Epithelial cell of prostate (primary cell): Measurements from ENCODE around the gene DLGAP1.
"Not testable (repeated sequence)": the region's sequence is repeated elsewhere in the genome, so short reads cannot be mapped to it uniquely, and the experiment has no call there.

Experiments
- DNase-seq: peaks from one replicate; pipeline ENCODE4 v3.0.0-alpha.2; 2011; ENCODE audit warnings: low read depth, low spot score
- H3K27ac ChIP-seq: fragments of 450-650 bp; 2 replicates; pipeline ENCODE4 v1.5.1; 2017; ENCODE audit warnings: mild to moderate bottlenecking

DLGAP1 gene

GRCh38 chr18:3481696-3482210 is 973.4 kb downstream of the DLGAP1 start:
- no peak for DNase-seq
- no peak overlapping the region for H3K27ac ChIP-seq

GRCh38 chr18:3480827-3481573 is 974.1 kb downstream of the DLGAP1 start:
- no peak overlapping the region for H3K27ac ChIP-seq
- DNase-seq: no peak

- H3K27ac ChIP-seq: no peak overlapping the region
- no peak for DNase-seq
Observed at GRCh38 chr18:3479978-3480509, 975.1 kb downstream of the DLGAP1 start.

GRCh38 chr18:3478262-3478978 is 976.7 kb downstream of the DLGAP1 start:
- no peak overlapping the region for H3K27ac ChIP-seq
- DNase-seq: no peak

- DNase-seq: no peak
- no peak overlapping the region for H3K27ac ChIP-seq
Observed at GRCh38 chr18:3472681-3473544, 982.2 kb downstream of the DLGAP1 start.

GRCh38 chr18:3472121-3472520 is 983.0 kb downstream of the DLGAP1 start:
- H3K27ac ChIP-seq, DNase-seq: not testable (repeated sequence)

GRCh38 chr18:3471141-3471648 is 983.9 kb downstream of the DLGAP1 start:
- DNase-seq: no peak
- no peak overlapping the region for H3K27ac ChIP-seq

GRCh38 chr18:3468833-3469232 is 986.3 kb downstream of the DLGAP1 start:
- no peak for DNase-seq
- no peak overlapping the region for H3K27ac ChIP-seq

GRCh38 chr18:3468066-3468705 is 986.9 kb downstream of the DLGAP1 start:
- DNase-seq: no peak
- no peak overlapping the region for H3K27ac ChIP-seq

GRCh38 chr18:3466872-3467271 is 988.2 kb downstream of the DLGAP1 start:
- no peak for DNase-seq
- H3K27ac ChIP-seq: peak overlapping the region; percentile 49

- DNase-seq: no peak
- H3K27ac ChIP-seq: peak overlapping the region; percentile 49
Observed at GRCh38 chr18:3466045-3466444, 989.1 kb downstream of the DLGAP1 start.

GRCh38 chr18:3463051-3463450 is 992.1 kb downstream of the DLGAP1 start:
- no peak for DNase-seq
- H3K27ac ChIP-seq: peak overlapping the region; percentile 49

GRCh38 chr18:3461704-3462103 is 993.4 kb downstream of the DLGAP1 start:
- DNase-seq: no peak
- H3K27ac ChIP-seq: peak overlapping the region; percentile 99

GRCh38 chr18:3460823-3461398 is 994.2 kb downstream of the DLGAP1 start:
- no peak for DNase-seq
- H3K27ac ChIP-seq: peak overlapping the region; percentile 99

GRCh38 chr18:3458952-3459853 is 995.9 kb downstream of the DLGAP1 start:
- no peak for DNase-seq
- peak overlapping the region; percentile 99 for H3K27ac ChIP-seq

- H3K27ac ChIP-seq: peak overlapping the region; percentile 99
Observed at GRCh38 chr18:3458378-3458777, 996.7 kb downstream of the DLGAP1 start.

GRCh38 chr18:3457261-3457724 is 997.8 kb downstream of the DLGAP1 start:
- DNase-seq: no peak
- peak overlapping the region; percentile 99 for H3K27ac ChIP-seq

More at GRCh38 chr18:3458378-3458777, 996.7 kb downstream of the DLGAP1 start:
- DNase-seq: no peak

- no peak for DNase-seq
- peak overlapping the region; percentile 99 for H3K27ac ChIP-seq
Observed at GRCh38 chr18:3456686-3457069, 998.4 kb downstream of the DLGAP1 start.
